A549 (cell line): ENCODE results near the gene SPATA1. TPM values are rescaled to one million over a fixed set of nuclear protein-coding genes. Genes with fewer than 3 reads are reported as not detected.

Source experiments
- ATAC-seq, 2 experiments: fragments of 200-7000 bp in 1 of 2; fragments of >200 bp in 1 of 2; cut with Nextera tagmentation in 1 of 2; cut with Tn5 transposase in 1 of 2; 3 replicates each; pipeline versions ENCODE4 v1.8.0 to v1.9.1; 2018 to 2020; ENCODE audit warnings: mild to moderate bottlenecking in 1 of 2, moderate library complexity in 1 of 2
- CTCF ChIA-PET: fragments of 300-600 bp; sonication (Branson Sonifier 250); formaldehyde crosslinking; extraction: SDS; loops from one replicate; lab custom pipeline; 2021; ENCODE audit warnings: antibody characterized with exemption, inconsistent platforms; lab: Yijun Ruan, JAX
- POLR2A ChIA-PET: fragments of 350-600 bp; formaldehyde crosslinking; extraction: SDS; loops from one replicate; lab custom pipeline; 2021; ENCODE audit warnings: antibody characterized with exemption, inconsistent platforms; lab: Yijun Ruan, JAX
- DNase-seq, 2 experiments: peaks; one replicate each; pipeline versions ENCODE4 v3.0.0 to v3.0.0-alpha.2; 2011 to 2016; ENCODE audit warnings: low read depth in 1 of 2, low spot score in 1 of 2
- FAIRE-seq: peaks from 2 replicates; lab custom pipeline; 2011; peaks lifted over from hg19 to GRCh38; lab: Jason Lieb, UNC
- H3K27ac ChIP-seq, 2 experiments: fragments of >200 bp; sonication (Bioruptor Twin); formaldehyde crosslinking; 3 replicates each; pipeline ENCODE4 v1.5.1; 2016 to 2017
- H3K4me1 ChIP-seq: fragments of >200 bp; sonication (Bioruptor Twin); formaldehyde crosslinking; 3 replicates; pipeline ENCODE4 v1.6.1; 2016
- H3K4me2 ChIP-seq: fragments of >200 bp; sonication (Bioruptor Twin); formaldehyde crosslinking; 3 replicates; pipeline ENCODE4 v1.6.1; 2016
- H3K4me3 ChIP-seq: fragments of >200 bp; sonication (Bioruptor Twin); formaldehyde crosslinking; 3 replicates; pipeline ENCODE4 v1.5.1; 2016
- H3K9me3 ChIP-seq: fragments of >200 bp; sonication (Bioruptor Twin); formaldehyde crosslinking; 3 replicates; pipeline ENCODE4 v1.6.1; 2016
- BCL3 ChIP-seq: fragments of >200 bp; sonication (Bioruptor Twin); formaldehyde crosslinking; IDR thresholded peaks from 3 replicates; pipeline ENCODE4 v1.6.1; 2016
- CHD4 ChIP-seq: fragments of 200-600 bp; sonication (generic); IDR thresholded peaks from 2 replicates; pipeline ENCODE4 v1.6.1; 2016; ENCODE audit warnings: antibody characterized with exemption, mild to moderate bottlenecking, borderline replicate concordance
- EP300 ChIP-seq, 2 experiments: fragments of >200 bp; sonication (Bioruptor Twin); formaldehyde crosslinking; IDR thresholded peaks; 2 replicates in 1 of 2; 3 replicates in 1 of 2; pipeline ENCODE4 v1.6.1; 2016 to 2017
- FOSL2 ChIP-seq, 2 experiments: fragments of 450-650 bp in 1 of 2; fragments of >200 bp in 1 of 2; sonication (Bioruptor Twin) in 1 of 2; formaldehyde crosslinking; IDR thresholded peaks; 2 replicates each; pipeline versions ENCODE4 v1.5.0 to v1.6.1; 2016 to 2020; ENCODE audit warnings: mild to moderate bottlenecking in 1 of 2, moderate library complexity in 1 of 2
- HMGXB4 ChIP-seq: fragments of 250-450 bp; sonication (Bioruptor Pico); IDR thresholded peaks from 2 replicates; pipeline ENCODE4 v1.5.0; 2021; ENCODE audit warnings: mild to moderate bottlenecking, moderate library complexity, borderline replicate concordance
- JUNB ChIP-seq: fragments of >200 bp; sonication (Bioruptor Twin); formaldehyde crosslinking; IDR thresholded peaks from 2 replicates; pipeline ENCODE4 v1.6.1; 2016
- KDM1A ChIP-seq: fragments of 200-600 bp; sonication (generic); IDR thresholded peaks from 2 replicates; pipeline ENCODE4 v1.6.1; 2016; ENCODE audit warnings: low read depth, mild to moderate bottlenecking
- KDM5A ChIP-seq: fragments of 200-600 bp; sonication (generic); IDR thresholded peaks from 2 replicates; pipeline ENCODE4 v1.6.1; 2016; ENCODE audit warnings: antibody characterized with exemption, mild to moderate bottlenecking
- MAZ ChIP-seq: fragments of 150-350 bp; IDR thresholded peaks from 2 replicates; pipeline ENCODE4 v1.6.1; 2014; ENCODE audit warnings: antibody characterized with exemption, low read depth, low read length, borderline replicate concordance
- PHF8 ChIP-seq: fragments of 200-600 bp; sonication (generic); IDR thresholded peaks from 2 replicates; pipeline ENCODE4 v1.6.1; 2016; ENCODE audit warnings: low read depth, mild to moderate bottlenecking, antibody characterized with exemption, moderate library complexity, borderline replicate concordance
- POLR2AphosphoS2 ChIP-seq: conservative IDR thresholded peaks from 2 replicates; pipeline ENCODE4 v1.6.1; 2012; ENCODE audit warnings: low read length, improper control_type of control experiment, inconsistent platforms
- RCOR1 ChIP-seq: fragments of 150-350 bp; IDR thresholded peaks from 2 replicates; pipeline ENCODE4 v1.6.1; 2014; ENCODE audit warnings: antibody characterized with exemption, low read length, low read depth
- REST ChIP-seq: fragments of 200-600 bp; sonication (generic); IDR thresholded peaks from 2 replicates; pipeline ENCODE4 v1.6.1; 2016; ENCODE audit warnings: antibody characterized with exemption, mild to moderate bottlenecking, moderate library complexity
- RFX5 ChIP-seq: fragments of 450-650 bp; IDR thresholded peaks from 2 replicates; pipeline ENCODE4 v1.7.1; 2014; ENCODE audit warnings: antibody characterized with exemption, mild to moderate bottlenecking, moderate library complexity
- RNF2 ChIP-seq: fragments of 200-600 bp; sonication (generic); IDR thresholded peaks from 2 replicates; pipeline ENCODE4 v1.6.1; 2016; ENCODE audit warnings: low read depth, mild to moderate bottlenecking, antibody characterized with exemption, moderate library complexity, borderline replicate concordance
- TFCP2L1 ChIP-seq: fragments of 250-450 bp; sonication (Bioruptor Pico); IDR thresholded peaks from 2 replicates; pipeline ENCODE4 v1.5.0; 2021; ENCODE audit warnings: mild to moderate bottlenecking
- USF2 ChIP-seq: fragments of 450-650 bp; IDR thresholded peaks from 2 replicates; pipeline ENCODE4 v1.6.1; 2014; ENCODE audit warnings: antibody characterized with exemption
- ZFP36 ChIP-seq: fragments of 450-650 bp; IDR thresholded peaks from 2 replicates; pipeline ENCODE4 v1.6.1; 2014; ENCODE audit warnings: borderline replicate concordance; ENCODE audit not compliant: partially characterized antibody
- WGBS: methylation state at CpG from one replicate; pipeline ENCODE4 v1.1.6; 2017; ENCODE audit errors: missing lambda C conversion rate; 5-methylcytosine and 5-hydroxymethylcytosine counted together
- polyA plus RNA-seq, 4 experiments: library from polyadenylated mRNA; depleted of rRNA in 3 of 4; stranded (reverse); fragments of >200 nt; fragmentation: RNase III in 1 of 4; extraction: RNeasy Plus Mini Kit Qiagen cat#74134 plus additional on column Dnase treatment in 1 of 4; gene quantifications; 2 replicates in 3 of 4; 3 replicates in 1 of 4; pipeline ENCODE4 v1.2.3, GENCODE V29; 2011 to 2017

Gene SPATA1
- polyA plus RNA-seq, 2 of the 4 experiments (the other 2 are of a cell fraction) = 0.49 to 1.2 TPM

GRCh38 chr1:84479998-84480397 lies 26.2 kb upstream of the SPATA1 start:
- peak overlapping the region; percentile 98 for H3K4me2 ChIP-seq

More at GRCh38 chr1:84479998-84480397, 26.2 kb upstream of the SPATA1 start:
- FAIRE-seq = no peak
- peaks cover 12% of the 10 kb centered on the region for H3K4me1 ChIP-seq
- POLR2A ChIA-PET = interaction anchor here (1.9 kb wide), 1 partner anchor 26 kb away, joined by 12 read pairs; the partner anchor contains the start of genes GNG5 and SPATA1
- 0 out of 6 replicates have a peak, but pooled peaks of 1 of the 2 experiments have one; percentile 9 for ATAC-seq
- TF ChIP-seq PHF8 (no peak), REST (no peak), USF2 (no peak), HMGXB4 (CRISPR knock-in tag) (no peak), RNF2 (no peak), MAZ (no peak), POLR2AphosphoS2 (no peak), KDM5A (no peak), FOSL2 (IDR thresholded peaks at IDR 0.05) (no peak), FOSL2 (CRISPR knock-in tag; IDR thresholded peaks at IDR 0.05) (no peak), RFX5 (no peak), JUNB (no peak), BCL3 (no peak), ZFP36 (no peak), RCOR1 (no peak), KDM1A (no peak), TFCP2L1 (no peak), CHD4 (no peak), EP300 (IDR thresholded peaks at IDR 0.05) (no peak)
- TF ChIP-seq, all 56 proteins: peak for 0
- H3K27ac ChIP-seq = peak overlapping the region; percentile 87 to 95
- WGBS = 1% methylated on average over 9 of the region's 9 CpGs
- H3K9me3 ChIP-seq = peaks cover 11% of the 10 kb centered on the region
- DNase-seq = peak in 1 of 2 experiments; percentile 4
- peak overlapping the region; percentile 86 for H3K4me3 ChIP-seq
- CTCF ChIA-PET = no interaction called here
